Measurements from ENCODE around the gene PER3. TPM values are rescaled to one million over a fixed set of nuclear protein-coding genes. Genes with fewer than 3 reads are reported as not detected.

PER3 gene
- total and polyA plus RNA-seq, 3 donors from 2014 or later: 15.4 to 40.8 (median 32.7) TPM

DNA sequence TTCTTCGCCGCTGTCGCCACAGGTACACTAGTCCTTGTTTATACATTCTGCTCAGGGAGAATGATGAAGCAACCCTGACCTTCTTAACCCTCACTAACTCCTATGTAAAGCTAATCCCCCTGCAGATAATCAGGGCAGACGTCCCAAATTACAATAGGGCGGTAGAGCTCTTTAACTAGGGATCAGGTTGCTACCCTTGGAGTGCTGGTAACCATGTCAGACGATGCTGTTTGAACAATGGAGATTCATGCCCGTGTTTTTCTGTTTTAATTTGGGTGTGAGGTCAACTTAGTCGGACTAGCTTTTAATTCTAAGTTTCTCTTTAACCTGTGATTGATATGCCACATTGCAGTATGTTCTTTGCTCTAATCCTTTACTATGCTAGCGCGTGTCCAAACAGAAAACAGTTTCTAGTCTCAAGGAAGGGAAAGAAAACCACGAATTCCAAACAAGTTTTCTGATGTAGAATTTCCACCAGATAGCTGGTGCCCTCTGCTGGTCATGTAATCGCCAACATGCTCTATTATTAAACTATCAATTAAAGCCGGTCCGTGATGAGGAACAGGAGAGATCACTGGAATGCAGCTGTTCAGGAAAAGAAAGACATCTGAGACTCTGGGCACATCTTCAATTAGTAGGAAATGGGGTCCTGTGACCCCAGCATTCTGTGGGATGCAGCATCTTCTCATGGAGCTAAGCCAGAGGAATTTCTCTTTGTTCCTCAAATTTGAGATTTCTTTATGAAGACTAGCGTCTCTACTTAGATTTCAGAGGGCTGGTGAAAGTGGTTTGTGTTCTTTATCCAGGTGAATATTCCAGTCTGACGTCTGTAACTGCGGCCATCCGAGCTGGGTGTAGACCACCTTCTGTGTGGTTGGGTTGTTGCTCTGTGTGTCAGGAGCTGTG is 31.3 kb upstream of the PER3 start:
- H3K4me3 ChIP-seq: no peak overlapping the region
- intact Hi-C loops (cut with DNase I; ENCODE audit: low total_unique reads): loop anchor here (5.0 kb wide), 1 partner anchor 85 kb away; no protein-coding TSS in a partner anchor
- no peaks in the 10 kb centered on the region for H3K9me3 ChIP-seq
- no peaks in the 10 kb centered on the region for H3K27me3 ChIP-seq
- H3K36me3 ChIP-seq (ENCODE audit: low read depth, missing control alignments): no peaks in the 10 kb centered on the region
- H3K4me1 ChIP-seq: no peaks in the 10 kb centered on the region
- WGBS, 2 donors: 41 to 49% methylated on average over 18 of the region's 18 CpGs
- DNase-seq: peak; percentile 84
- TF ChIP-seq, protein P1, sequence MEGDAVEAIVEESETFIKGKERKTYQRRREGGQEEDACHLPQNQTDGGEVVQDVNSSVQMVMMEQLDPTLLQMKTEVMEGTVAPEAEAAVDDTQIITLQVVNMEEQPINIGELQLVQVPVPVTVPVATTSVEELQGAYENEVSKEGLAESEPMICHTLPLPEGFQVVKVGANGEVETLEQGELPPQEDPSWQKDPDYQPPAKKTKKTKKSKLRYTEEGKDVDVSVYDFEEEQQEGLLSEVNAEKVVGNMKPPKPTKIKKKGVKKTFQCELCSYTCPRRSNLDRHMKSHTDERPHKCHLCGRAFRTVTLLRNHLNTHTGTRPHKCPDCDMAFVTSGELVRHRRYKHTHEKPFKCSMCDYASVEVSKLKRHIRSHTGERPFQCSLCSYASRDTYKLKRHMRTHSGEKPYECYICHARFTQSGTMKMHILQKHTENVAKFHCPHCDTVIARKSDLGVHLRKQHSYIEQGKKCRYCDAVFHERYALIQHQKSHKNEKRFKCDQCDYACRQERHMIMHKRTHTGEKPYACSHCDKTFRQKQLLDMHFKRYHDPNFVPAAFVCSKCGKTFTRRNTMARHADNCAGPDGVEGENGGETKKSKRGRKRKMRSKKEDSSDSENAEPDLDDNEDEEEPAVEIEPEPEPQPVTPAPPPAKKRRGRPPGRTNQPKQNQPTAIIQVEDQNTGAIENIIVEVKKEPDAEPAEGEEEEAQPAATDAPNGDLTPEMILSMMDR (IDR thresholded peaks at IDR 0.05): peak; percentile 70 to 88 (median 79)
- TF ChIP-seq POLR2A (IDR thresholded peaks at IDR 0.05): no peak
- H3K27ac ChIP-seq: no peak overlapping the region

GRCh38 chr1:7753641-7754040 is 30.4 kb upstream of the PER3 start:
- Histone ChIP-seq H3K27ac (no peak overlapping the region), H3K27me3 (no peaks in the 10 kb centered on the region), H3K4me3 (no peak overlapping the region), H3K36me3 (ENCODE audit: low read depth, missing control alignments) (no peaks in the 10 kb centered on the region), H3K9me3 (no peaks in the 10 kb centered on the region), H3K4me1 (no peaks in the 10 kb centered on the region)
- TF ChIP-seq POLR2A (IDR thresholded peaks at IDR 0.05): no peak
- TF ChIP-seq, protein P1 (IDR thresholded peaks at IDR 0.05): no peak
- no peak for DNase-seq
- intact Hi-C loops (cut with DNase I; ENCODE audit: low total_unique reads): loop anchor here (5.0 kb wide), 1 partner anchor 86 kb away; no protein-coding TSS in a partner anchor
- WGBS, 2 donors: 69 to 77% methylated on average over 3 of the region's 3 CpGs

DNA sequence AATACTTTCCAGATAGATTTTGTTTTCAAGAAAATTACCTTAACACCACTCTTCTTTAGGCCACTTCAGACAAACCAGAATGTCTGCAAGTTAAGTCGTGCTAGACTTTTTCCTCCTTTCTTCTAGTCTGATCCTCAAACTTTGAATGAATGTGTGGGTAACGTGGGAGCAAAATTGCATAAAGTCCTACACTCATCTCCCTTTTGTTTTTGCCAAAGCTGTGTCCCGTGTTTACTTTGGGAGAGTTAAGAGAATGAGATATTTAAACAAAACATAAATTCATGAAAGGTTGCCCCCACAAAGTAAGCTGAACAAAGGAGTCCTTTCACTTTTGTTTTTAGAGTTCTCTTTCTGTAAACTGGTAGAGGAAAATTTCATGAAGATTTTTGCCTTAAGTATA is 29.9 kb upstream of the PER3 start:
- H3K27me3 ChIP-seq: no peaks in the 10 kb centered on the region
- no peaks in the 10 kb centered on the region for H3K9me3 ChIP-seq
- no peaks in the 10 kb centered on the region for H3K36me3 ChIP-seq (ENCODE audit: low read depth, missing control alignments)
- H3K4me3 ChIP-seq: no peak overlapping the region
- DNase-seq: no peak
- 65 to 73% methylated on average over 3 of the region's 3 CpGs for WGBS, 2 donors
- no peak overlapping the region for H3K27ac ChIP-seq
- no peaks in the 10 kb centered on the region for H3K4me1 ChIP-seq
- TF ChIP-seq, protein P1 (IDR thresholded peaks at IDR 0.05): no peak
- TF ChIP-seq POLR2A (IDR thresholded peaks at IDR 0.05): no peak
- intact Hi-C loops (cut with DNase I; ENCODE audit: low total_unique reads): loop anchor here (5.0 kb wide), 1 partner anchor 87 kb away; no protein-coding TSS in a partner anchor

- H3K4me1 ChIP-seq: no peaks in the 10 kb centered on the region
- H3K36me3 ChIP-seq (ENCODE audit: low read depth, missing control alignments): no peaks in the 10 kb centered on the region
- no peak for DNase-seq
- no peak overlapping the region for H3K27ac ChIP-seq
- H3K9me3 ChIP-seq: no peaks in the 10 kb centered on the region
- H3K27me3 ChIP-seq: no peaks in the 10 kb centered on the region
- no peak overlapping the region for H3K4me3 ChIP-seq
- intact Hi-C loops (cut with DNase I; ENCODE audit: low total_unique reads): no loop called here
- 96% methylated on average over 1 of the region's 1 CpG for WGBS, 2 donors
- no peak for TF ChIP-seq POLR2A (IDR thresholded peaks at IDR 0.05)
- TF ChIP-seq, protein P1 (IDR thresholded peaks at IDR 0.05): no peak
Measured at GRCh38 chr1:7755448-7755847, 28.6 kb upstream of the PER3 start.
